ENCODE data around the gene OLA1. TPM values are rescaled to one million over a fixed set of nuclear protein-coding genes. Genes with fewer than 3 reads are reported as not detected.

The OLA1 gene
- total RNA-seq, 1 experiment from 2014 or later = 109 TPM

DNA sequence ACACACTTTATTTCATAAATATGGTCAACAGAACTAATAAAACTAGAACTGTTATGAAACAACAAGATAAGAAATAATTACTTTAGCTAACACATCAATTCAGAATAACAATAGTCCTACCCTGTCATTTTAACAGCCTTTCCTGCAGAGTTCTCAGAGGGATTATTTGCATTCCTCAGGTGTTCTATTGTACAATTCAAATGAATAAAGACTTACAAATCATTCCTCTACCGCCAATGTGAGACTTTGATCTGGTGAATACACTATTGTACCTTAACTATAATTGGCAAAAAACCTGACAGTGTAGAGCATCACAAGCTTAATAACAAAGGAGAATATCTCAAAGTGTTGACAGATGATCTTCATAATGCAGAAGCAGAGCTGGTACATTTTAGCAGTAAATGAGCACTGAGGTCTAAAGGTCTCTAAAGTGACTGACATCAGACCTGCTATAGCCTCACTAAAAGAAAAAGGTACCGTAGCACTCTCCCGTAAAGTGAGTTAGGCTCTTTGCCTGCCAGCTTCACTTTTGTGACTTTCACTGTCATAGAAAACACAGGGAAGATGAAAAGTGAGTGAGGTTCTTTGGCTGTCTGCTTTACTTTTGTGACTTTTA, 164.4 kb downstream of the OLA1 start (continued):
- TF ChIP-seq, protein P1, sequence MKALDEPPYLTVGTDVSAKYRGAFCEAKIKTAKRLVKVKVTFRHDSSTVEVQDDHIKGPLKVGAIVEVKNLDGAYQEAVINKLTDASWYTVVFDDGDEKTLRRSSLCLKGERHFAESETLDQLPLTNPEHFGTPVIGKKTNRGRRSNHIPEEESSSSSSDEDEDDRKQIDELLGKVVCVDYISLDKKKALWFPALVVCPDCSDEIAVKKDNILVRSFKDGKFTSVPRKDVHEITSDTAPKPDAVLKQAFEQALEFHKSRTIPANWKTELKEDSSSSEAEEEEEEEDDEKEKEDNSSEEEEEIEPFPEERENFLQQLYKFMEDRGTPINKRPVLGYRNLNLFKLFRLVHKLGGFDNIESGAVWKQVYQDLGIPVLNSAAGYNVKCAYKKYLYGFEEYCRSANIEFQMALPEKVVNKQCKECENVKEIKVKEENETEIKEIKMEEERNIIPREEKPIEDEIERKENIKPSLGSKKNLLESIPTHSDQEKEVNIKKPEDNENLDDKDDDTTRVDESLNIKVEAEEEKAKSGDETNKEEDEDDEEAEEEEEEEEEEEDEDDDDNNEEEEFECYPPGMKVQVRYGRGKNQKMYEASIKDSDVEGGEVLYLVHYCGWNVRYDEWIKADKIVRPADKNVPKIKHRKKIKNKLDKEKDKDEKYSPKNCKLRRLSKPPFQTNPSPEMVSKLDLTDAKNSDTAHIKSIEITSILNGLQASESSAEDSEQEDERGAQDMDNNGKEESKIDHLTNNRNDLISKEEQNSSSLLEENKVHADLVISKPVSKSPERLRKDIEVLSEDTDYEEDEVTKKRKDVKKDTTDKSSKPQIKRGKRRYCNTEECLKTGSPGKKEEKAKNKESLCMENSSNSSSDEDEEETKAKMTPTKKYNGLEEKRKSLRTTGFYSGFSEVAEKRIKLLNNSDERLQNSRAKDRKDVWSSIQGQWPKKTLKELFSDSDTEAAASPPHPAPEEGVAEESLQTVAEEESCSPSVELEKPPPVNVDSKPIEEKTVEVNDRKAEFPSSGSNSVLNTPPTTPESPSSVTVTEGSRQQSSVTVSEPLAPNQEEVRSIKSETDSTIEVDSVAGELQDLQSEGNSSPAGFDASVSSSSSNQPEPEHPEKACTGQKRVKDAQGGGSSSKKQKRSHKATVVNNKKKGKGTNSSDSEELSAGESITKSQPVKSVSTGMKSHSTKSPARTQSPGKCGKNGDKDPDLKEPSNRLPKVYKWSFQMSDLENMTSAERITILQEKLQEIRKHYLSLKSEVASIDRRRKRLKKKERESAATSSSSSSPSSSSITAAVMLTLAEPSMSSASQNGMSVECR (CRISPR knock-in tag; IDR thresholded peaks at IDR 0.05; ENCODE audit: borderline replicate concordance) = no peak
- TF ChIP-seq NR1H2 (CRISPR knock-in tag; IDR thresholded peaks at IDR 0.05) (no peak), MXD4 (CRISPR knock-in tag; IDR thresholded peaks at IDR 0.05; ENCODE audit: borderline replicate concordance) (no peak)
- TF ChIP-seq, protein P2, sequence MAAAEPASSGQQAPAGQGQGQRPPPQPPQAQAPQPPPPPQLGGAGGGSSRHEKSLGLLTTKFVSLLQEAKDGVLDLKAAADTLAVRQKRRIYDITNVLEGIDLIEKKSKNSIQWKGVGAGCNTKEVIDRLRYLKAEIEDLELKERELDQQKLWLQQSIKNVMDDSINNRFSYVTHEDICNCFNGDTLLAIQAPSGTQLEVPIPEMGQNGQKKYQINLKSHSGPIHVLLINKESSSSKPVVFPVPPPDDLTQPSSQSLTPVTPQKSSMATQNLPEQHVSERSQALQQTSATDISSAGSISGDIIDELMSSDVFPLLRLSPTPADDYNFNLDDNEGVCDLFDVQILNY (CRISPR knock-in tag; IDR thresholded peaks at IDR 0.05) = no peak
- TF ChIP-seq, protein P3, sequence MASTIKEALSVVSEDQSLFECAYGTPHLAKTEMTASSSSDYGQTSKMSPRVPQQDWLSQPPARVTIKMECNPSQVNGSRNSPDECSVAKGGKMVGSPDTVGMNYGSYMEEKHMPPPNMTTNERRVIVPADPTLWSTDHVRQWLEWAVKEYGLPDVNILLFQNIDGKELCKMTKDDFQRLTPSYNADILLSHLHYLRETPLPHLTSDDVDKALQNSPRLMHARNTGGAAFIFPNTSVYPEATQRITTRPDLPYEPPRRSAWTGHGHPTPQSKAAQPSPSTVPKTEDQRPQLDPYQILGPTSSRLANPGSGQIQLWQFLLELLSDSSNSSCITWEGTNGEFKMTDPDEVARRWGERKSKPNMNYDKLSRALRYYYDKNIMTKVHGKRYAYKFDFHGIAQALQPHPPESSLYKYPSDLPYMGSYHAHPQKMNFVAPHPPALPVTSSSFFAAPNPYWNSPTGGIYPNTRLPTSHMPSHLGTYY (CRISPR knock-in tag; IDR thresholded peaks at IDR 0.05) = no peak

DNA sequence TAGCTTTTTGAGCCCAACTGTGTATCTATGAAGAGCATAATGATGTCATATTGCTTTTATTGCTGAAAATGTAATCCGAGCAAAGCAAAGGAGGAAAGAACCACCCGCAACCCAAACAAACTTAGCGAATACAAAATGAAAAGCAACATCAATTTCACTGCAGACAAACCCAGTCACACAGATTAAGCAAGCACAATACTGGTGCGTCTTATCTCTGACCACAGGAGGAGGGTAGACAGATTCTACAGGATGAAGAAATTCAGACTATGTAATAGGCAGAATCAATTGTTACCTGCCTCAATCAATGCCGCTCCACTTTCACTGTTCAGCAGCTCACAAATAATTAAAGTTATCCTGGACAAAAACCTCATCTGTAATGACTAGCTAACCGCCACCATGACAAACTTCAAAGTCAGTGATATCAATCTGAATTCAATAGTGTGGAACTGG, 167.6 kb downstream of the OLA1 start:
- CTCF ChIA-PET = no interaction called here
- peaks cover 20% of the 10 kb centered on the region for H3K27me3 Mint-ChIP-seq (ENCODE audit: low read depth)
- DNase-seq (ENCODE audit: low spot score) = no peak
- no peak for ATAC-seq
- TF ChIP-seq, protein P2 (CRISPR knock-in tag; IDR thresholded peaks at IDR 0.05) = no peak
- TF ChIP-seq, protein P4, sequence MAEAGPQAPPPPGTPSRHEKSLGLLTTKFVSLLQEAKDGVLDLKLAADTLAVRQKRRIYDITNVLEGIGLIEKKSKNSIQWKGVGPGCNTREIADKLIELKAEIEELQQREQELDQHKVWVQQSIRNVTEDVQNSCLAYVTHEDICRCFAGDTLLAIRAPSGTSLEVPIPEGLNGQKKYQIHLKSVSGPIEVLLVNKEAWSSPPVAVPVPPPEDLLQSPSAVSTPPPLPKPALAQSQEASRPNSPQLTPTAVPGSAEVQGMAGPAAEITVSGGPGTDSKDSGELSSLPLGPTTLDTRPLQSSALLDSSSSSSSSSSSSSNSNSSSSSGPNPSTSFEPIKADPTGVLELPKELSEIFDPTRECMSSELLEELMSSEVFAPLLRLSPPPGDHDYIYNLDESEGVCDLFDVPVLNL (CRISPR knock-in tag; IDR thresholded peaks at IDR 0.05; ENCODE audit: borderline replicate concordance, low read depth) = no peak
- TF ChIP-seq PRRX2 (CRISPR knock-in tag; IDR thresholded peaks at IDR 0.05) (no peak), NFYB (CRISPR knock-in tag; conservative IDR thresholded peaks at IDR 0.05; ENCODE audit: low read depth) (no peak), KAT7 (CRISPR knock-in tag; IDR thresholded peaks at IDR 0.05; ENCODE audit: borderline replicate concordance) (no peak), NFATC4 (CRISPR knock-in tag; IDR thresholded peaks at IDR 0.05) (no peak), FOXP1 (CRISPR knock-in tag; IDR thresholded peaks at IDR 0.05; ENCODE audit: borderline replicate concordance) (no peak), ATF1 (CRISPR knock-in tag; IDR thresholded peaks at IDR 0.05) (no peak), ESRRA (CRISPR knock-in tag; IDR thresholded peaks at IDR 0.05; ENCODE audit: borderline replicate concordance) (no peak), ZNF138 (CRISPR knock-in tag; conservative IDR thresholded peaks at IDR 0.05) (no peak)
- TF ChIP-seq, protein P5, sequence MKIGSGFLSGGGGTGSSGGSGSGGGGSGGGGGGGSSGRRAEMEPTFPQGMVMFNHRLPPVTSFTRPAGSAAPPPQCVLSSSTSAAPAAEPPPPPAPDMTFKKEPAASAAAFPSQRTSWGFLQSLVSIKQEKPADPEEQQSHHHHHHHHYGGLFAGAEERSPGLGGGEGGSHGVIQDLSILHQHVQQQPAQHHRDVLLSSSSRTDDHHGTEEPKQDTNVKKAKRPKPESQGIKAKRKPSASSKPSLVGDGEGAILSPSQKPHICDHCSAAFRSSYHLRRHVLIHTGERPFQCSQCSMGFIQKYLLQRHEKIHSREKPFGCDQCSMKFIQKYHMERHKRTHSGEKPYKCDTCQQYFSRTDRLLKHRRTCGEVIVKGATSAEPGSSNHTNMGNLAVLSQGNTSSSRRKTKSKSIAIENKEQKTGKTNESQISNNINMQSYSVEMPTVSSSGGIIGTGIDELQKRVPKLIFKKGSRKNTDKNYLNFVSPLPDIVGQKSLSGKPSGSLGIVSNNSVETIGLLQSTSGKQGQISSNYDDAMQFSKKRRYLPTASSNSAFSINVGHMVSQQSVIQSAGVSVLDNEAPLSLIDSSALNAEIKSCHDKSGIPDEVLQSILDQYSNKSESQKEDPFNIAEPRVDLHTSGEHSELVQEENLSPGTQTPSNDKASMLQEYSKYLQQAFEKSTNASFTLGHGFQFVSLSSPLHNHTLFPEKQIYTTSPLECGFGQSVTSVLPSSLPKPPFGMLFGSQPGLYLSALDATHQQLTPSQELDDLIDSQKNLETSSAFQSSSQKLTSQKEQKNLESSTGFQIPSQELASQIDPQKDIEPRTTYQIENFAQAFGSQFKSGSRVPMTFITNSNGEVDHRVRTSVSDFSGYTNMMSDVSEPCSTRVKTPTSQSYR (CRISPR knock-in tag; IDR thresholded peaks at IDR 0.05) = no peak
- no peak overlapping the region for H3K27ac Mint-ChIP-seq
- peaks cover 42% of the 10 kb centered on the region for H3K4me1 Mint-ChIP-seq
- POLR2A ChIA-PET = no interaction called here
- no peak overlapping the region for H3K4me3 Mint-ChIP-seq
- H3K9me3 Mint-ChIP-seq = no peaks in the 10 kb centered on the region
- no peaks in the 10 kb centered on the region for H3K36me3 Mint-ChIP-seq

Measured in WTC11 (cell line).